Esophagus squamous epithelium (tissue), 5 donors: Measurements from ENCODE around the gene CDHR2. TPM values are rescaled to one million over a fixed set of nuclear protein-coding genes. Genes with fewer than 3 reads are reported as not detected.

Experiments
- DNase-seq: peaks from one replicate; lab custom pipeline; 2025; lab: John Stamatoyannopoulos, UW
- H3K27ac ChIP-seq, 4 donors: fragments of 200-600 bp; sonication (generic); one replicate each; pipeline ENCODE4 v1.5.1; 2016 to 2019; ENCODE audit warnings: mild to moderate bottlenecking in 1 of 4
- H3K27me3 ChIP-seq, 4 donors: fragments of 200-600 bp; sonication (generic); 1 replicate in 3 of 4; 2 replicates in 1 of 4; pipeline versions ENCODE4 v1.5.1 to v1.6.0; 2017 to 2021; ENCODE audit warnings: antibody characterized with exemption in 1 of 4
- H3K36me3 ChIP-seq, 3 donors: fragments of 200-600 bp; sonication (generic); one replicate each; pipeline ENCODE4 v1.5.1; 2016 to 2019
- H3K4me1 ChIP-seq, 3 donors: fragments of 200-600 bp; sonication (generic); one replicate each; pipeline ENCODE4 v1.5.1; 2017 to 2019
- H3K4me3 ChIP-seq, 4 donors: fragments of 200-600 bp; sonication (generic); 1 replicate in 3 of 4; 2 replicates in 1 of 4; pipeline ENCODE4 v1.5.1; 2016 to 2019; ENCODE audit warnings: mild to moderate bottlenecking in 2 of 4, moderate library complexity in 1 of 4
- H3K9me3 ChIP-seq, 3 donors: fragments of 200-600 bp; sonication (generic); one replicate each; pipeline ENCODE4 v1.5.1; 2016 to 2019
- CTCF ChIP-seq, 6 experiments: fragments of 450-650 bp in 4 of 6; fragments of 200-600 bp in 2 of 6; sonication (generic) in 2 of 6; IDR thresholded peaks; one replicate each; pipeline ENCODE4 v1.5.1; 2016 to 2019; ENCODE audit warnings: antibody characterized with exemption in 6 of 6, mild to moderate bottlenecking in 4 of 6, moderate library complexity in 4 of 6
- POLR2A ChIP-seq, 4 donors: fragments of 450-650 bp; IDR thresholded peaks; one replicate each; pipeline ENCODE4 v1.6.1; 2017; ENCODE audit warnings: antibody characterized with exemption in 4 of 4, mild to moderate bottlenecking in 4 of 4, moderate library complexity in 3 of 4
- WGBS, 2 donors: methylation state at CpG; one replicate each; pipeline ENCODE4 v1.1.5; 2018; 5-methylcytosine and 5-hydroxymethylcytosine counted together
- intact Hi-C: fragments of 100-400 bp; cut with DNase I; formaldehyde crosslinking; loops from one replicate; pipeline ENCODE4 v1.15.0; 2022
- small RNA-seq, 4 donors: library from RNA; depleted of rRNA; stranded (forward); fragments of <200 nt; gene quantifications; one replicate each; pipeline ENCODE3, GENCODE V24; 2016
- total RNA-seq, 4 donors: library from RNA; depleted of rRNA; stranded (reverse); fragments of >200 nt; gene quantifications; one replicate each; pipeline ENCODE4 v1.1.0, GENCODE V29; 2016
- donor health status: DM: yes; HTN: yes; CAD: no.

Gene CDHR2
- total RNA-seq, 4 donors from 2014 or later: under 0.01 TPM; not detected in 3

GRCh38 chr5:176644294-176644693, 95.2 kb downstream of the CDHR2 start:
- Histone ChIP-seq H3K27me3 (no peaks in the 10 kb centered on the region), H3K4me3 (no peak overlapping the region), H3K9me3 (no peaks in the 10 kb centered on the region), H3K36me3 (no peaks in the 10 kb centered on the region), H3K27ac (no peak overlapping the region), H3K4me1 (peaks cover 15 to 32% (median 19%) of the 10 kb centered on the region in 3 donors)
- TF ChIP-seq POLR2A (IDR thresholded peaks at IDR 0.05): no peak
- TF ChIP-seq CTCF (IDR thresholded peaks at IDR 0.05): no peak
- no peak for DNase-seq
- intact Hi-C loops: no loop called here
- WGBS, 2 donors: 77% methylated on average over 5 of the region's 9 CpGs; no CpG with 5 or more reads in 1 of the 2 donors

GRCh38 chr5:176644878-176645670, 95.9 kb downstream of the CDHR2 start:
- DNase-seq: no peak
- no peaks in the 10 kb centered on the region for H3K36me3 ChIP-seq
- TF ChIP-seq CTCF (IDR thresholded peaks at IDR 0.05) (no peak), POLR2A (IDR thresholded peaks at IDR 0.05) (no peak)
- no peaks in the 10 kb centered on the region for H3K27me3 ChIP-seq
- no peak overlapping the region for H3K27ac ChIP-seq
- intact Hi-C loops: no loop called here
- peaks cover 15 to 34% (median 19%) of the 10 kb centered on the region in 3 donors for H3K4me1 ChIP-seq
- WGBS, 2 donors: 89 to 90% methylated on average over 19 of the region's 22 CpGs
- no peak overlapping the region for H3K4me3 ChIP-seq
- no peaks in the 10 kb centered on the region for H3K9me3 ChIP-seq

Small RNA genes within 50 kb of the gene (small RNA-seq; reads per million reads assigned to genes)
- 0 reads per million in 4 donors for gene MIR4281
- gene RF00019: 0 reads per million in 4 donors
- gene RN7SL684P: 0 reads per million in 4 donors

Other genes with a start within 250 kb of the CDHR2 start
- gene KIAA1191, start 187.6 kb upstream of the CDHR2 start, total RNA-seq: 10 to 100 TPM; 57.0 to 99.9 (median 73.7) TPM
- gene ARL10, start 183.9 kb upstream of the CDHR2 start, total RNA-seq: 10 to 100 TPM in 1 of 4 donors, 1 to 10 TPM in 3; 2.4 to 10.1 (median 6.3) TPM
- gene NOP16, start 160.7 kb upstream of the CDHR2 start, total RNA-seq: 10 to 100 TPM; 19.9 to 38.0 (median 30.9) TPM
- gene HIGD2A, start 160.6 kb upstream of the CDHR2 start, total RNA-seq: 100 to 1,000 TPM in 2 of 4 donors, 10 to 100 TPM in 2; 77.2 to 122 (median 90.3) TPM
- gene CLTB, start 132.8 kb upstream of the CDHR2 start, total RNA-seq: 100 to 1,000 TPM; 347 to 732 (median 444) TPM
- 10 to 100 TPM; 18.5 to 27.0 (median 24.7) TPM for gene FAF2, start 101.0 kb upstream of the CDHR2 start, total RNA-seq
- 10 to 100 TPM in 3 of 4 donors, 1 to 10 TPM in 1; 8.8 to 23.1 (median 15.5) TPM for gene RNF44, start 11.9 kb upstream of the CDHR2 start, total RNA-seq
- gene GPRIN1, start 60.8 kb downstream of the CDHR2 start, total RNA-seq: 1 to 10 TPM in 3 of 4 donors, under 1 TPM in 1; 0.57 to 4.6 (median 2.2) TPM
- not detected for gene SNCB, start 81.2 kb downstream of the CDHR2 start, total RNA-seq
- gene EIF4E1B, start 81.3 kb downstream of the CDHR2 start, total RNA-seq: not detected
- 10 to 100 TPM; 16.4 to 36.4 (median 30.6) TPM for gene TSPAN17, start 98.1 kb downstream of the CDHR2 start, total RNA-seq